ENCODE results near the gene ATP6AP1.

GRCh38 chrX:154483325-154483724 lies 54.8 kb downstream of the ATP6AP1 start:
- TF ChIP-seq CTCF (IDR thresholded peaks at IDR 0.05 in 8 of 11, conservative IDR thresholded peaks at IDR 0.05 in 3 of 11) (no peak), POLR2AphosphoS5 (IDR thresholded peaks at IDR 0.05) (no peak)
